GM12878 (cell line): ENCODE measurements around the gene TIMP2. TPM values are rescaled to one million over a fixed set of nuclear protein-coding genes. Genes with fewer than 3 reads are reported as not detected.

Source experiments
- ATAC-seq: fragments of 200-7000 bp; cut with Tn5 transposase; 3 replicates; pipeline ENCODE4 v1.9.1; 2020; ENCODE audit warnings: mild to moderate bottlenecking, moderate library complexity
- BruUV-seq: library from RNA; stranded (reverse); fragments of 400-500 nt; replicated peaks from 2 replicates; lab custom pipeline; 2021; lab: Mats Ljungman, UMichigan
- CTCF ChIA-PET: fragments of 300-600 bp; sonication (Branson Sonifier 250); formaldehyde crosslinking; extraction: SDS; loops from one replicate; lab custom pipeline; 2021; ENCODE audit warnings: inconsistent platforms; lab: Yijun Ruan, JAX
- POLR2A ChIA-PET: fragments of 350-600 bp; formaldehyde crosslinking; extraction: SDS; loops from one replicate; lab custom pipeline; 2021; ENCODE audit warnings: inconsistent platforms; lab: Charles Lee
- RAD21 ChIA-PET: fragments of 300-600 bp; sonication (Branson Sonifier 250); formaldehyde crosslinking; loops from one replicate; lab custom pipeline; 2023; ENCODE audit warnings: antibody characterized with exemption; ENCODE audit not compliant: unreplicated experiment; lab: Charles Lee
- SMC1A ChIA-PET: fragments of 300-600 bp; sonication (Branson Sonifier 250); formaldehyde crosslinking; loops from one replicate; lab custom pipeline; 2023; ENCODE audit not compliant: unreplicated experiment, uncharacterized antibody; lab: Charles Lee
- DNase-seq: peaks from one replicate; pipeline ENCODE4 v3.0.0-alpha.2; 2011; ENCODE audit warnings: low read depth, low spot score
- FAIRE-seq: peaks from 3 replicates; lab custom pipeline; 2011; peaks lifted over from hg19 to GRCh38; lab: Jason Lieb, UNC
- H2AFZ ChIP-seq: 2 replicates; pipeline ENCODE4 v1.6.0; 2011; ENCODE audit warnings: low read depth, low read length, control low read depth; ENCODE audit not compliant: control insufficient read depth
- H3K27ac ChIP-seq: 2 replicates; pipeline ENCODE4 v1.5.1; 2011; ENCODE audit warnings: control low read depth; ENCODE audit not compliant: control insufficient read depth, insufficient read depth
- H3K27me3 ChIP-seq, 2 experiments: replicated peaks in 1 of 2; 2 replicates each; pipeline versions ENCODE4 v1.6.0 to v1.6.1; 2011; ENCODE audit warnings: low read length in 1 of 2; ENCODE audit not compliant: control insufficient read depth in 2 of 2, insufficient read depth in 2 of 2
- H3K36me3 ChIP-seq, 2 experiments: 2 replicates each; pipeline ENCODE4 v1.5.1; 2011; ENCODE audit warnings: low read length in 1 of 2; ENCODE audit not compliant: control insufficient read depth in 2 of 2, insufficient read depth in 2 of 2
- H3K4me1 ChIP-seq: 2 replicates; pipeline ENCODE4 v1.6.1; 2011; ENCODE audit warnings: mild to moderate bottlenecking, low read length, moderate library complexity, mixed read lengths; ENCODE audit not compliant: control insufficient read depth, insufficient read depth
- H3K4me2 ChIP-seq: 2 replicates; pipeline ENCODE4 v1.6.0; 2011; ENCODE audit warnings: control low read depth; ENCODE audit not compliant: control insufficient read depth, insufficient read depth
- H3K4me3 ChIP-seq: fragments of 200-600 bp; sonication (generic); 2 replicates; pipeline ENCODE4 v1.5.1; 2016
- H3K79me2 ChIP-seq: 2 replicates; pipeline ENCODE4 v1.6.0; 2011; ENCODE audit warnings: low read length; ENCODE audit not compliant: control insufficient read depth, insufficient read depth
- H3K9ac ChIP-seq: 2 replicates; pipeline ENCODE4 v1.8.0; 2011; ENCODE audit warnings: low read length, control low read depth, mixed read lengths; ENCODE audit not compliant: control insufficient read depth, insufficient read depth
- H3K9me3 ChIP-seq: replicated peaks from 3 replicates; pipeline ENCODE4 v1.5.1; 2011; ENCODE audit warnings: mild to moderate bottlenecking, low read length; ENCODE audit not compliant: control insufficient read depth, insufficient read depth
- H4K20me1 ChIP-seq: 2 replicates; pipeline ENCODE4 v1.6.0; 2011; ENCODE audit not compliant: control insufficient read depth, insufficient read depth
- BCLAF1 ChIP-seq: fragments of 450-650 bp; IDR thresholded peaks from 2 replicates; pipeline ENCODE4 v1.6.1; 2017; ENCODE audit warnings: antibody characterized with exemption, mild to moderate bottlenecking, moderate library complexity
- HCFC1 ChIP-seq: fragments of 150-350 bp; IDR thresholded peaks from 2 replicates; pipeline ENCODE4 v1.6.1; 2014; ENCODE audit warnings: low read length
- HDAC6 ChIP-seq: fragments of 200-600 bp; sonication (generic); IDR thresholded peaks from one replicate; pipeline ENCODE4 v1.8.0; 2017; ENCODE audit warnings: antibody characterized with exemption; ENCODE audit not compliant: unreplicated experiment
- MEF2B ChIP-seq: fragments of 450-650 bp; IDR thresholded peaks from 2 replicates; pipeline ENCODE4 v1.6.1; 2018; ENCODE audit warnings: mild to moderate bottlenecking, moderate library complexity; ENCODE audit not compliant: partially characterized antibody, poor library complexity, severe bottlenecking
- NR2C1 ChIP-seq: fragments of 450-650 bp; IDR thresholded peaks from 2 replicates; pipeline ENCODE4 v1.6.1; 2017; ENCODE audit warnings: antibody characterized with exemption, mild to moderate bottlenecking, moderate library complexity
- NR2F1 ChIP-seq: fragments of 450-650 bp; conservative IDR thresholded peaks from 2 replicates; pipeline ENCODE4 v1.6.1; 2017; ENCODE audit warnings: mild to moderate bottlenecking
- POLR2AphosphoS2 ChIP-seq: IDR thresholded peaks from 2 replicates; pipeline ENCODE4 v1.6.1; 2011; ENCODE audit warnings: low read depth, mild to moderate bottlenecking, low read length, improper control_type of control experiment, moderate library complexity
- PRDM15 ChIP-seq: fragments of 450-650 bp; formaldehyde crosslinking; IDR thresholded peaks from 2 replicates; pipeline ENCODE4 v1.4.0; 2020; ENCODE audit warnings: mild to moderate bottlenecking, moderate library complexity
- TCF3 ChIP-seq: IDR thresholded peaks from 2 replicates; pipeline ENCODE4 v1.6.1; 2012; ENCODE audit warnings: low read depth, mild to moderate bottlenecking, low read length, borderline replicate concordance; ENCODE audit not compliant: insufficient read depth
- WGBS: methylation state at CpG from one replicate; pipeline ENCODE4 v1.1.6; 2016; ENCODE audit warnings: low lambda C conversion rate; ENCODE audit not compliant: insufficient replicate concordance, insufficient coverage; ENCODE audit errors: missing lambda C conversion rate; 5-methylcytosine and 5-hydroxymethylcytosine counted together
- in situ Hi-C: fragments of 300-500 bp; cut with MboI; formaldehyde crosslinking; loops from 9 replicates; pipeline ENCODE4 v1.14.3; 2018; ENCODE audit warnings: mixed read lengths
- intact Hi-C: fragments of 100-400 bp; cut with micrococcal nuclease; formaldehyde crosslinking; loops from one replicate; pipeline ENCODE4 v1.14.2; 2022; ENCODE audit not compliant: unreplicated experiment
- polyA plus RNA-seq, 11 experiments: library from polyadenylated mRNA; depleted of rRNA in 4 of 11; unstranded in 6 of 11; stranded (reverse) in 5 of 11; fragments of >200 nt; fragmentation: Nextera tagmentation in 4 of 11; fragmentation: Illumina TruSeq in 1 of 11; extraction: Ambion mirVana in 4 of 11; extraction: Trizol in 1 of 11; gene quantifications; 1 replicate in 1 of 11; 2 replicates in 10 of 11; pipeline versions ENCODE4 v1.2.1 to v1.2.3, GENCODE V29; 2011 to 2016; ENCODE audit warnings: inconsistent platforms in 2 of 11, missing spikeins in 2 of 11, low read depth in 1 of 11
- total RNA-seq, 4 experiments: library from RNA; depleted of rRNA in 3 of 4; stranded (reverse); fragments of >200 nt in 3 of 4; fragmentation: Illumina TruSeq in 1 of 4; extraction: Trizol in 1 of 4; gene quantifications; 2 replicates each; pipeline versions ENCODE4 v1.2.1 to v1.2.3, GENCODE V29; 2013 to 2021

The TIMP2 gene
- total and polyA plus RNA-seq, 10 of the 15 experiments (the other 5 are each of a cell fraction or from before 2014, with no cell fraction given), result 0.03 to 0.41 (median 0.04) TPM; not detected in 7

- BruUV-seq, result no TSS peak
- ChIA-PET RAD21 (no interaction called here), SMC1A (no interaction called here), POLR2A (no interaction called here), CTCF (interaction anchor here (3.6 kb wide), 1 partner anchor 9 kb away, joined by 14 read pairs; no protein-coding TSS in a partner anchor)
- no peak for ATAC-seq
- Histone ChIP-seq H4K20me1 (no peaks in the 10 kb centered on the region), H3K36me3 (peaks cover 35 to 52% of the 10 kb centered on the region in 2 experiments), H3K9ac (no peak overlapping the region), H3K4me2 (no peak overlapping the region), H3K4me3 (no peak overlapping the region), H3K4me1 (no peaks in the 10 kb centered on the region), H3K27ac (no peak overlapping the region), H3K79me2 (no peaks in the 10 kb centered on the region), H3K9me3 (no peaks in the 10 kb centered on the region), H3K27me3 (no peaks in the 10 kb centered on the region), H2AFZ (no peak overlapping the region)
- in situ Hi-C loops (no loop called here), intact Hi-C loops (no loop called here)
- TF ChIP-seq POLR2AphosphoS2, result no peak
- TF ChIP-seq HCFC1, result no peak
- no peak for TF ChIP-seq BCLAF1
- TF ChIP-seq NR2C1, result no peak
- no peak for TF ChIP-seq MEF2B
- no peak for TF ChIP-seq TCF3
- TF ChIP-seq HDAC6, result no peak
- TF ChIP-seq NR2F1, result no peak
- no peak for TF ChIP-seq PRDM15
- 100% methylated on average over 4 of the region's 4 CpGs for WGBS
- no peak for DNase-seq
- FAIRE-seq, result no peak
These were observed 117.0 kb downstream of the TIMP2 start for GRCh38 chr17:78808163-78808562.
